ENCODE measurements around the gene POU2F3.

POU2F3 gene

DNA sequence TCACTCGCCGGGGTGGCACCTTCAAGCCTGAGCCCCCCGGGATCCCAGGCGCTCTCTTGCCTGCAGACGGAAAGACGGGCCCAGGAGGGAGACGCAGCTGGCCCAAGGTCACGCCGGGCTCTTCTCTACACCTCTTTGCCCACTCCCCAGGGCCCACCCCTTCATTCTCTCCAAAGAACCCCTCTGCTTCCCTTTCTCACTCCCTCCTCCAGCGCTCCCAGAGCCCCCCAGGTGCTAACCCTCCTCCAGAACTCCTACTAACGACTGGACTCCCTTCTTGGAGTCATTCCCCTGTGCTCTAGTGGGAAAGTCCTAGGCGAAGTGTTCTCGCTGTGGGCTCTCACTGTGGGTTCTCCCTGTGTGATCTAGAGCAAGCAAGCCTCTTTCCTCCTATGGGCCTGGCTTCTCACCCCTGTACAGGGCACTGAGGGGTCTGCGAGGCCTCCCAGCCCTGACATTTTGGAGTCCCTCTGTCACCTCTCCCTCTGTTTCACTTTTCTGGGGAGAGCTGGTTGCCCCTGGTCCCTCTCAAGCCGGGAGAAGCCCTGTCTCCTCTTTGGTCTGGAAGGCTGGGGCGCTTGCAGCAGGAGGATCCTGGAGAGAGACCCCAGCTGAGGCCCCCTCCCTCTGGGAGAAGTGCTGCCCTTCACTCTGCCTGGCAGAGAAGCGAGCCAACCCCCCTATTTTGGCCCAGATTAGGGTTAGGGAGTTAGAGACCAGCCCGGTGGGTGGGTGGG lies 28.2 kb upstream of the POU2F3 start:
- DNase-seq: no peak

DNA sequence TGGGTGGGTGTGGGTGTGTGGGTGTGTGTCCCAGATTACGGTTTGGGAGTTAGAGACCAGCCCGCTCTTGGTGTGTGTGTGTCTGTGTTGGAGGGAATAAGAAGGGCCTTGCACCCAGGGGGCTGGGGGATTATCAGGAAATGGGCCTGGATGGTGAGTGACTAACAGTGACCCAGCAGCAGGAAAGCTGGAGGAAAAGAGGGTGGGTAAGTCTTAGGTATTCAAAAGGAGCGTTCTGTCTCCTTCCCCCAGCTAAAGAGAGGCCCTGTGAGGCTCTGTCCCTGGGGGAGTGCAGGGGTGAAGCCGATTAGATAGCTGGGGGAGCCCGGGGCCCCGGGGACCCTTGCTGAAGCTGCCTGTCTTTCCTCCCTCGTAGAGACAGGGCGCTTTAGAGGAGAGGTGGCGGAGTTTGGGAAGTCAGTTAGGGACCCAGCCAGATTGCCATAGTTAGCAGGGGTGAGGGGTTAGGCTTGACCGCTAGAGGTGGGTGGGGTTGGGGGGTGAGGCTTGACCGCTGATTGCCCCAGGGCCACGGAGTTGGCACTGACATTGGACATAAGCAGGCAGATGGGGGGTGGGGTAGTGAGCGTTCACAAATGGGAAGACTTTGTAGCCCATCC lies 27.6 kb upstream of the POU2F3 start:
- DNase-seq: no peak

- no peak for DNase-seq
Measured at GRCh38 chr11:120212926-120213325, 27.0 kb upstream of the POU2F3 start.

DNA sequence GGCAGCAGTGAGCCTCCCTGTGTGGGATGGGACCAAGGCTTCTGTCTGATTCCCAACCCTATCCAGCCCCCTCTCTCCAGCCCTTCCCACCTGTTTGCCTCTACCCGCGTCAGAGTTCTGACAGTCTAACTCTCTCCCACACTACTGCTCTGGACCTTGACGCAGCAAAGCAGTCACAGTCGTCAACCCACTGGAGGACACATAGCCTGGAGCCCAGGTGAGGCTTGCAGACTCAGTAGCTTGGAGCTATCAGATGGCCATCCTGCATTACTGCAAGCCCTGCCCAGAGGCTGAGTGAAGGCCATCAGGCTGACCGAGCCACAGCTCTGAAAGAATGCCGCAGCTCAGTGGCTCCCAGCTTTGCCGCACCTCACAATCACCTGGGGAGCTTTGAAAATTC lies 25.4 kb upstream of the POU2F3 start:
- no peak for DNase-seq

- no peak for DNase-seq
Measured at GRCh38 chr11:120215634-120216033, 24.3 kb upstream of the POU2F3 start.

DNA sequence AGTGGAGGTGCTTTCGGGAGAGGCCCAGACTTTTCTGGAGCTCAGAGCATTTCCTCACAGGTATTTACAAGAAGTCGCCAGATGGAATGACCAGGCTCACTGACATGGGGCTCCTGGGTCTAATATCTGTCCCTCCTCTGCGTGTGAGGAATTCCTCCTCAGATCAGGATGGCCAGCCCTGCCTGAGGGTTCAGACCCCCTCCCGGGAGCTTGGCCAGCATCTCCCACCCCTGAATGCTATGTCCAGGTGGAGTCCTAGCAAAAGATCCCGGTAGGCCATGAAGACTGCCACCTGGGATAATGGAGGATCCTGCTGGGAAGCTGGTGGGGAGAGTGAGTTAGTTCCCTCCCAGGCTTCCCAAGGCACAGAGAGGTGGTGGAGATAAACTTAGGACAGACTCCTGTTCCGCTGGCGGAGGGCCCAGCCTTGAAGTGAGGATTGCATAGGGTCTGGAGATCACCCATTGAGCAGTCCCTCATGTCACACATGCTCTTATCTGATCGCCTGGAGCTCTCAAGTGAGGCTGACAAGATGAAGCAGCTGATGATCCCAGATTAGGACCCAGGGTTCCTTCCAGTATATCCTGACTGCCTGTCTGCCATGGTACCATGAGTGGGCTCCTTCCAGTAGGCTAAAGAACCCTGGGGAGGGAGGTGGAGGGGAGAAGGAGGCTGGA lies 23.4 kb upstream of the POU2F3 start:
- no peak for DNase-seq

- DNase-seq: no peak
Measured at GRCh38 chr11:120217526-120217925, 22.4 kb upstream of the POU2F3 start.

GRCh38 chr11:120217941-120218694 lies 21.8 kb upstream of the POU2F3 start:
- no peak for DNase-seq

GRCh38 chr11:120218695-120219033 lies 21.3 kb upstream of the POU2F3 start:
- DNase-seq: no peak

- no peak for DNase-seq
Measured at GRCh38 chr11:120219232-120219937, 20.6 kb upstream of the POU2F3 start.

GRCh38 chr11:120219938-120220746 lies 19.8 kb upstream of the POU2F3 start:
- DNase-seq: no peak

DNA sequence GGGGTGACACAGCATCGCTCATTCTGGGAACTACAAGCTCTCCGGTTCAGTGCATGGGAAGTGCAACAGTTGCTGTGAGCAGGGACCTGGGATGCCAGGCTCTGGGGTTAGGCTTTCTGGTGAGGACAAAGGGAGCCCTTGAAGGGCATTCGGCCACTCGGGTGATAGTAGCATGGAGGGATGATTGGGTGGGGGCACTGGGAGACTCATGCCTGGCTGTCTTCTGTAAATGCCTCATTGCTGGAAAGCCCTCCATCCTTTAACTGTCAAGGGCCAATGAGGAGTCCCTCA lies 19.2 kb upstream of the POU2F3 start:
- DNase-seq: no peak

DNA sequence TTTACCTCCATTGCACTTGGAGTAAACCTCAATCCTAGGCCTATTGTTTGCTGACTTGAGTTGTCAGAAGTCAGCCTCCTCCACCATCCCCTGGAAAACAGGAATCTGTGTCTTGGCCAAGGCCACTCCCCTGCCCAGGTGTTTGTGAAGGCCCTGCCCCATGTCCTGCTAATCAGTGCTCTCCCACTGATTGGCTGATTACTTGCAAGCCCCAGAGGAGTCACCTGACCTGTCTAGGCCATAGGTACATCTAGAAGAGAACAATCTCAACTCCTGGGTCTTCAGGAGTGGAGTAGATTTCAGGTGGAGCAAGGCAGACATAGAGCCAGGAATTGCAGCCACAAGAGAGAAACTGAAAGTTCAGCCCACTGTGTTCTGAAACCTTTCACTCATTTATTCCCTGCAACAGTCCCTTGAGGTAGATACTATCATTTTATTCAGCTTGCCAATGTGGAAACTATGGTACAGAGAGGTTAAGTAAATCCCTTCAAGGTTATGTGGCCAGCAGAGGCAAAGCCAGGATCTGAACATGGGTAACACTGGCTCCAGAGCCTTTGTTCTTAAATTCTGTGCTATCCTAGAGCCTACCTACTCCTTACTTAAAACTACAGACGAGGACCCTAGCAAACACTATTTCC lies 18.7 kb upstream of the POU2F3 start:
- DNase-seq: no peak

GRCh38 chr11:120222916-120223315 lies 17.0 kb upstream of the POU2F3 start:
- no peak for DNase-seq

DNA sequence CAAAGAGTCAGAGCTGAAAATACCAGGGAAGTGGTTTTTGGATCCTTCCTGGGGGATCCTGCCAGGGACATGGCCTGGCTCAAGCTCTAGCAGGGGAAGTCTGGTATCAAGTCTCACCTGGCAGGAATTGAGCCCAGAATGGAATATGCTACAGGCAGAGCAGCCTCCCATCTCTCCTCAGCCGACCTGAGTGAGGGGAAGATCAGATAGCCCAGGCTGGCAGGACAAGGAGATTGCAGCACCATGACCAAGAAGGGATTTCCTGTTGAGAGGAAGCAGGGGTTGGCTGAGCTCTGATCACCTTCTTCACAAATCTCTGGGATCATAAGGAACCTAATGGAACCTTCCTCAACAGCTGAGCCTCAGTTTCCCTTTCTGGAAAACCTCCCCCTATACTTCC lies 16.1 kb upstream of the POU2F3 start:
- no peak for DNase-seq

DNA sequence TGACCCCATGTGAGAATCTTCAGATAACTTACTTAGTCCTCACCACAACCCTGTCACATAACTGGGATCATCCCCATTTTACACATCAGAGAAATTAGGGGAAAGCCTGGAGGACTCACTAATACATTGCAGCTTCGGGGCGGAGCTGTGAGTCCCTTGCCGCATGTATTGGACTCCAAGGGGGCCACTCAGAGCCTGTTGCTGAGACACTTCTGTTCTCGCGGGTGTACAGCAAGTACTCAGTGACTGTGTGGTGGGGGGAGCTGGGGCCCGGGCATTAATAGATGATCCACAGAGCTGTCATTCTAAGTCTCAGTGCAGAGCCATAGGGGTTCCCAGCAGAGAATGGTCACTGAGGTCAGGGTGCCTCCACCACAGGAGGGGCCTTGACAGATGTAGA lies 15.6 kb upstream of the POU2F3 start:
- no peak for DNase-seq

DNA sequence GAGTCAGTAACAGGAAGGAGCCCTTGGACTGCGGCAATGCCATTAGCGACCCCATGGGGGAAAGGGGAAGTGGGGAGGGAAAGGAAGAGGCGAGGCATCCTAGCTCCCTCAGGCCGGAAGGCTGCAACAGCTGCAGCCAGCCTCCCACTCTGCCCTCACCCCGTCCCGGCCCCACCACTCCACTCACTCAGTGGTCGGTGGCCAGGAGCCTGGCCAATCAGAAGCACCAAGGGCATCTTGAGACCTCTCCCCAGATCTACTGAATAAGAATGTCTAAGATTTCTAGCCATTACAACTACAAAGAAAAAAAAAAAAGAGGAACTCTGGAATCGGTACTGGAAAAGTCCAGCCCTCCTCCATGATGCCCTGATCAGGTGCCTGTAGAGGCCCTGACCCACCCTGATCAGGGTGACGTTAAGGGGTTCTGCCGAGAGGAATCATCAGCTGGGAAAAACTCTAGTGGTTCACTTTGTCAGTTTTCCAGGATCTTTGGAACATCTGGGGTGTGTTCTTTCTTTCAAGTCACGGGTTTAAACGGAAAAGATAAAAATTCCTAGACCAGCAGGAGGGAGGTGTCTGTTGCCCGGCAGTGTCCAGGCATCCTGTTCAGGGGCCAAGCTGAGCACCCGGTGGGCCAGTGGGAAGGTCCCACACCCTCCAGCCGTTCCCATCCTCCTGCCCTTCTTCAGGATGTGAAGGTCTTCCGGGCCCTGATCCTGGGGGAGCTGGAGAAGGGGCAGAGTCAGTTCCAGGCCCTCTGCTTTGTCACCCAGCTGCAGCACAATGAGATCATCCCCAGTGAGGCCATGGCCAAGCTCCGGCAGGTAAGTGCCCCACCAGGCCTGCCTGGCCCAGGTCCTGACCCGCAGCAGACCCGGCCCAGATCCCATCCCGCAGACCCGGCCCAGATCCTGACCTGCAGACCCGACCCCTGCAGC lies 14.7 kb upstream of the POU2F3 start:
- no peak for DNase-seq

- DNase-seq: no peak
Measured at GRCh38 chr11:120226242-120226641, 13.7 kb upstream of the POU2F3 start.

DNA sequence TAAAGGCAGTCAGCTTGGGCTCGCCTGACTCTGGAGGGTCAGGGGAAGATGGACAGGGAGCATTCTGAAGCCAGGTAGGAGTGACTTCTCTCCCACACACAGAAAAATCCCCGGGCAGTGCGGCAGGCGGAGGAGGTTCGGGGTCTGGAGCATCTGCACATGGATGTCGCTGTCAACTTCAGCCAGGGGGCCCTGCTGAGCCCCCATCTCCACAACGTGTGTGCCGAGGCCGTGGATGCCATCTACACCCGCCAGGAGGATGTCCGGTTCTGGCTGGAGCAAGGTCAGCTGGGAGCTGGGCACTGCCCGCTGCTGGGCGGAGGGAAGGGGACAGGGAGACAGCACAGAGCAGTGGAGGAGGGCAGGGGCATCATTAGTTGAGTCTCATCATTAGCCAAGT lies 13.2 kb upstream of the POU2F3 start:
- DNase-seq: no peak

DNA sequence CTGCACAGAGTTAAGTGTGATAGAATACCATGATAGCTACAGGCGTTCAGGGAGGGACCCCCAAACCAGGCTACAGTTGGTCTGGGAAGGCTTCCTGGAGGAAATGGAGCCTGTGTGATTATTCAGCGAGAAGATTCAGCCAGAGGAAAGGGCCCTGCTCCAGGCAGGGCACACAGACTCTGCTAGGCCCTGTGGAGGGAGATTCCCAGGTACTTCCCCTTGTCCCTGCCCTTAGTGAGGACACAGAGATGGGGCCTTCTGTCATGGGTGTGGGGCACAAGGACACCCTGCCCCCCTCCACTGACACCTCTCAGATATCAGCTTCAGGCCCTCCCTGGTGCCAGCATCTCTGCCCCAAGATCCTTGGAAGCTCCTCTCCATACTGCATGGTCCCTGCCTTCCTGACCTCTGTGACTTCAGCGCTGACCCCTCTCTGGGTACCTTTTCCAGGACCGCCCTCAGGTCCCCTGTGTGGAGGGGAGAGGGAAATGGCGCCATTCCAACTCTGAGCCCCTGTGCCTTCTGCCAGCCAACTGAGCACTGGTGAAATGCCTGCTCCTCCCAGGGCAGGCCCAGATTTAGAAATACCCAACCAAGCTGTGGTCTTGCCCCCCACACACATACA lies 12.6 kb upstream of the POU2F3 start:
- no peak for DNase-seq
